Astrocyte (in vitro differentiated cells and primary cell): ENCODE measurements around the gene EIF2S3. TPM values are rescaled to one million over a fixed set of nuclear protein-coding genes. Genes with fewer than 3 reads are reported as not detected.

Source experiments
- DNase-seq: peaks from one replicate; pipeline ENCODE4 v3.0.0-alpha.2; 2010; ENCODE audit warnings: low read depth
- FAIRE-seq: peaks from 2 replicates; lab custom pipeline; 2011; peaks lifted over from hg19 to GRCh38; lab: Jason Lieb, UNC
- H2AFZ ChIP-seq: 2 replicates; pipeline ENCODE4 v1.6.0; 2012; ENCODE audit warnings: low read depth, low read length, inconsistent platforms
- H3K27ac ChIP-seq: 2 replicates; pipeline ENCODE4 v1.5.1; 2011; ENCODE audit warnings: low read depth, low read length, inconsistent platforms
- H3K27me3 ChIP-seq: 2 replicates; pipeline ENCODE4 v1.6.0; 2011; ENCODE audit warnings: low read length, inconsistent platforms; ENCODE audit not compliant: insufficient read depth
- H3K36me3 ChIP-seq: 2 replicates; pipeline ENCODE4 v1.5.1; 2011; ENCODE audit warnings: low read length, inconsistent platforms; ENCODE audit not compliant: insufficient read depth
- H3K4me1 ChIP-seq: 2 replicates; pipeline ENCODE4 v1.5.1; 2011; ENCODE audit warnings: low read length, inconsistent platforms; ENCODE audit not compliant: insufficient read depth
- H3K4me2 ChIP-seq: 2 replicates; pipeline ENCODE4 v1.6.0; 2012; ENCODE audit warnings: low read length, inconsistent platforms
- H3K4me3 ChIP-seq: 2 replicates; pipeline ENCODE4 v1.5.1; 2011; ENCODE audit warnings: low read depth, mild to moderate bottlenecking, low read length, inconsistent platforms; ENCODE audit not compliant: insufficient read depth
- H3K79me2 ChIP-seq: 2 replicates; pipeline ENCODE4 v1.6.0; 2012; ENCODE audit warnings: mild to moderate bottlenecking, low read length, inconsistent platforms; ENCODE audit not compliant: insufficient read depth
- H3K9ac ChIP-seq: 2 replicates; pipeline ENCODE4 v1.6.0; 2012; ENCODE audit warnings: mild to moderate bottlenecking, low read length, inconsistent platforms
- H3K9me3 ChIP-seq: 2 replicates; pipeline ENCODE4 v1.5.1; 2012; ENCODE audit warnings: low read depth, mild to moderate bottlenecking, low read length, inconsistent platforms; ENCODE audit not compliant: insufficient read depth
- H4K20me1 ChIP-seq: 2 replicates; pipeline ENCODE4 v1.6.0; 2012; ENCODE audit warnings: low read length, inconsistent platforms; ENCODE audit not compliant: insufficient read depth
- H3K27ac Mint-ChIP-seq: one replicate; pipeline ENCODE4 v1.8.0; 2021; ENCODE audit warnings: mild to moderate bottlenecking, mixed read lengths; ENCODE audit not compliant: unreplicated experiment
- H3K27me3 Mint-ChIP-seq: one replicate; pipeline ENCODE4 v1.8.0; 2021; ENCODE audit warnings: low read depth, mixed read lengths; ENCODE audit not compliant: unreplicated experiment
- H3K36me3 Mint-ChIP-seq: one replicate; pipeline ENCODE4 v1.8.0; 2021; ENCODE audit warnings: low read depth, mixed read lengths; ENCODE audit not compliant: unreplicated experiment
- H3K4me1 Mint-ChIP-seq: one replicate; pipeline ENCODE4 v1.8.0; 2021; ENCODE audit warnings: low read depth, mixed read lengths; ENCODE audit not compliant: unreplicated experiment
- H3K4me3 Mint-ChIP-seq: one replicate; pipeline ENCODE4 v1.8.0; 2021; ENCODE audit warnings: mild to moderate bottlenecking, moderate library complexity, mixed read lengths; ENCODE audit not compliant: unreplicated experiment
- H3K9me3 Mint-ChIP-seq: one replicate; pipeline ENCODE4 v1.8.0; 2021; ENCODE audit warnings: mild to moderate bottlenecking, mixed read lengths; ENCODE audit not compliant: unreplicated experiment
- EZH2 ChIP-seq: IDR thresholded peaks from 2 replicates; pipeline ENCODE4 v1.6.1; 2012; ENCODE audit warnings: mild to moderate bottlenecking, low read length, inconsistent platforms; ENCODE audit not compliant: insufficient read depth
- total RNA-seq: library from RNA; stranded (reverse); gene quantifications from 2 replicates; pipeline ENCODE4 v1.2.1, GENCODE V29; 2021
- TF ChIP-seq, protein P1 (sequence below): IDR thresholded peaks from 2 replicates; pipeline ENCODE4 v1.5.1; 2011; ENCODE audit warnings: low read depth, mild to moderate bottlenecking, inconsistent platforms, low read length, moderate library complexity; ENCODE audit not compliant: insufficient read depth

EIF2S3 gene
- total RNA-seq, 1 donor from 2014 or later, result 216 TPM

DNA sequence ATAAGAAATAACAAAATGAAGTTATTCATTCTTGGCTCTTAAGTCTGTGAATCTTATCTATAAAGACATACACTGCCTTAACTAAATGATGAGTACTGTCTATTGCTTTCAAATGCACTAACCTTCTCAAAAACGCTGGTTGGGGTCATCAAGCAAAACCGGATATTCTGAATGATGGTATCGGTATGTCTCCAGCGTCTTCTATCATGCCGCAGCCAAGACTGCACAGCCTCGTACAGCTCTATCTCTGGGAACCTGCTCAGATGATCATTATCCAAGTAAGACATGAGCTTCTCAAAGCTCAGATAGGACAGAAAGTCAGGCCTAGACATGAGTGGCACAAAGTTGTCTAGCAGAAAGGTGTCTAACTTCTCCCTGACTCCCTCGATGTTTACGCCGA lies 48.9 kb upstream of the EIF2S3 start:
- Histone ChIP-seq H3K4me1 (no peaks in the 10 kb centered on the region), H3K9me3 (no peaks in the 10 kb centered on the region), H3K27ac (no peak overlapping the region), H3K79me2 (peaks cover 14% of the 10 kb centered on the region), H3K36me3 (no peaks in the 10 kb centered on the region), H3K9ac (no peak overlapping the region), H3K4me3 (no peak overlapping the region), H2AFZ (no peak overlapping the region), H3K4me2 (no peak overlapping the region), H3K27me3 (no peaks in the 10 kb centered on the region), H4K20me1 (peaks cover 7% of the 10 kb centered on the region)
- Mint-ChIP-seq H3K4me1 (peaks cover 3% of the 10 kb centered on the region), H3K9me3 (no peaks in the 10 kb centered on the region), H3K27me3 (no peaks in the 10 kb centered on the region), H3K36me3 (no peaks in the 10 kb centered on the region), H3K27ac (no peak overlapping the region), H3K4me3 (no peak overlapping the region)
- no peak for DNase-seq
- FAIRE-seq, result no peak
- TF ChIP-seq, protein P1, sequence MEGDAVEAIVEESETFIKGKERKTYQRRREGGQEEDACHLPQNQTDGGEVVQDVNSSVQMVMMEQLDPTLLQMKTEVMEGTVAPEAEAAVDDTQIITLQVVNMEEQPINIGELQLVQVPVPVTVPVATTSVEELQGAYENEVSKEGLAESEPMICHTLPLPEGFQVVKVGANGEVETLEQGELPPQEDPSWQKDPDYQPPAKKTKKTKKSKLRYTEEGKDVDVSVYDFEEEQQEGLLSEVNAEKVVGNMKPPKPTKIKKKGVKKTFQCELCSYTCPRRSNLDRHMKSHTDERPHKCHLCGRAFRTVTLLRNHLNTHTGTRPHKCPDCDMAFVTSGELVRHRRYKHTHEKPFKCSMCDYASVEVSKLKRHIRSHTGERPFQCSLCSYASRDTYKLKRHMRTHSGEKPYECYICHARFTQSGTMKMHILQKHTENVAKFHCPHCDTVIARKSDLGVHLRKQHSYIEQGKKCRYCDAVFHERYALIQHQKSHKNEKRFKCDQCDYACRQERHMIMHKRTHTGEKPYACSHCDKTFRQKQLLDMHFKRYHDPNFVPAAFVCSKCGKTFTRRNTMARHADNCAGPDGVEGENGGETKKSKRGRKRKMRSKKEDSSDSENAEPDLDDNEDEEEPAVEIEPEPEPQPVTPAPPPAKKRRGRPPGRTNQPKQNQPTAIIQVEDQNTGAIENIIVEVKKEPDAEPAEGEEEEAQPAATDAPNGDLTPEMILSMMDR, result no peak
- no peak for TF ChIP-seq EZH2

DNA sequence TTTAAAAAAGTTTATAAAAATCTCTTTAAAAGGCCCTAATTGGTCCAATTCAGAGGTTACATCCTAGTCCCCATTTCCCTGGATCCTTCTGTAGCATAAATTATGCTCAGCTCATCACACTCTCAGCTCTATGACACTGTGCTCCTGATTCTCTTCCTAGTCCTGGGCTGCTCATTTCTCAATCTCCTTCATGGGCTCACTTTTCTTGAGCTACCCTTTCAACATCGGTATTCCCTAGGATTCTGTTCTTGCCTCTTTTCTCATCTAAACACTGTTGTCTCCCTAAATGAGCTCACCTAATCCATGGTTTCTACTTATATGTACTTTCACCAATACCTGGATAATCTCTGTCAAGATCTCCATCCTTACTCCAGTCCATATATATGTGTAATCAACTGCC lies 42.5 kb upstream of the EIF2S3 start:
- no peak overlapping the region for H3K4me3 ChIP-seq
- no peak overlapping the region for H3K4me2 ChIP-seq
- peaks cover 7% of the 10 kb centered on the region for H4K20me1 ChIP-seq
- Mint-ChIP-seq H3K27me3 (no peaks in the 10 kb centered on the region), H3K27ac (no peak overlapping the region), H3K4me3 (no peak overlapping the region), H3K4me1 (peaks cover 8% of the 10 kb centered on the region), H3K36me3 (no peaks in the 10 kb centered on the region), H3K9me3 (no peaks in the 10 kb centered on the region)
- no peak overlapping the region for H2AFZ ChIP-seq
- H3K27me3 ChIP-seq, result no peaks in the 10 kb centered on the region
- no peak overlapping the region for H3K9ac ChIP-seq
- TF ChIP-seq, protein P1, result no peak
- no peak for TF ChIP-seq EZH2
- H3K9me3 ChIP-seq, result no peaks in the 10 kb centered on the region
- no peaks in the 10 kb centered on the region for H3K4me1 ChIP-seq
- H3K27ac ChIP-seq, result no peak overlapping the region
- DNase-seq (no peak), FAIRE-seq (no peak)
- H3K36me3 ChIP-seq, result no peaks in the 10 kb centered on the region
- peaks cover 44% of the 10 kb centered on the region for H3K79me2 ChIP-seq

DNA sequence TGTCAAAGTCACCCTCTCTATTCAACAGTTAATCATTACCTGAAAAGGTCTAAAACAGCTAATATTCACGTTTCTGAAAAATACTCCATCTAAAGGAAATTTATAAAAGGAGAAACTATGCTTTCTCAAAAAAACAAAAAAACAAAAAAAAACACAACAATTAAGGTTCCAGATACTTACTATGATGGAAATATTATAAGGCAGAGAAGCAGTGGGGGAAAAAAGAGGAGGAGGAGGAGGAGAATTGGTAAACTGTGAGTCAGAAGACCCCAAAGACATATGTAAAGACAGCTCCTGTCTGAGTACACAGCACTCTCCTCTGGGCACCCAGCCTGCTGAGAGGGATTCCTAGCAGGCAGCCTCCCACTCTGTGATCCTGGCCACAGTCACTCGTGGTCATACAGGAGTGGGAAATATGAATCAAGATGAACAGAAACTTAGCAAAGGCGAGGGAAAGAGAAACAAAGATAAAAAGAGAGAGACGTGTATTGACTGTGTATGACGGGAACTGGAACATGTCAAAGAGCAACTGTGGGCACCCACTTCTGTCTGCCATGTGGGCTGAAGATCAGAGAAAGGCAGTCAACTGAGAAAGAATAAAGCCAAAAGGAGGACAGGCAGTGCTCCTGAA lies 40.3 kb upstream of the EIF2S3 start:
- no peaks in the 10 kb centered on the region for H3K4me1 ChIP-seq
- H3K27me3 Mint-ChIP-seq, result no peaks in the 10 kb centered on the region
- TF ChIP-seq EZH2, result no peak
- TF ChIP-seq, protein P1, result no peak
- H3K27ac ChIP-seq, result no peak overlapping the region
- H3K79me2 ChIP-seq, result peaks cover 59% of the 10 kb centered on the region
- H2AFZ ChIP-seq, result no peak overlapping the region
- H3K9me3 Mint-ChIP-seq, result no peaks in the 10 kb centered on the region
- no peak for DNase-seq
- no peak for FAIRE-seq
- H3K27me3 ChIP-seq, result no peaks in the 10 kb centered on the region
- H3K9me3 ChIP-seq, result no peaks in the 10 kb centered on the region
- H3K36me3 Mint-ChIP-seq, result peaks cover 3% of the 10 kb centered on the region
- H3K36me3 ChIP-seq, result no peaks in the 10 kb centered on the region
- H3K27ac Mint-ChIP-seq, result peak overlapping the region; percentile 48
- H4K20me1 ChIP-seq, result peaks cover 7% of the 10 kb centered on the region
- no peak overlapping the region for H3K9ac ChIP-seq
- H3K4me1 Mint-ChIP-seq, result peaks cover 5% of the 10 kb centered on the region
- peak overlapping the region; percentile 71 for H3K4me3 Mint-ChIP-seq
- H3K4me3 ChIP-seq, result no peak overlapping the region
- no peak overlapping the region for H3K4me2 ChIP-seq
